GM18909 (cell line): ENCODE data around the gene GPHB5.
"Not testable (repeated sequence)": the region's sequence is repeated elsewhere in the genome, so short reads cannot be mapped to it uniquely, and the experiment has no call there.

ENCODE experiments used
- ATAC-seq: cut with Tn5 transposase; IDR thresholded peaks from one replicate; pipeline ENCODE4 v1.9.1; 2021; ENCODE audit warnings: mild to moderate bottlenecking; ENCODE audit not compliant: unreplicated experiment, poor library complexity

GPHB5 gene

DNA sequence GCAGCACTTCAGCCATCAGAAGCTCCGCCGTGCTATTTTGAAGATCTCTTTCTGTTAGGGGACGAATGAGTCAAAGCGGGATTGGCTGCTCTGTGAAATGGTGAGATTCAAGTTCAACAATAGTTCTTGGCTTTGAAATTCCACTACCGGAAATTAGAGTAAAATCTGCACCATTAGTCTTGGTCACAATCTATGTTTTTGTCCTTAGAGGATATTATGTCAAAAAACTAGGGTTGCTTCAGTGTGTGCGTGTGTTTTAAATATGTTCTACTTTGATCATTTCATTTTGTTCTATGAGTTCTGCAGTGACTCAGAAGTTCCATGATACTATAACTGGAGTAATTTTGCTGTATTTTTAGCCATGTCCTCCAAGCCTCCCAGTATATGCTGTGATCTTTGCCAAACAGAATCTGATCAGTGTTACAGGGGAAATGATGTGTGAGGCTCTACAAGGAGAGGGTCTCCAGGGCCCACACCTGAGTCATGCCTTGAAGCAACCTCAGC lies 22.6 kb downstream of the GPHB5 start:
- peak; percentile 55 for ATAC-seq

DNA sequence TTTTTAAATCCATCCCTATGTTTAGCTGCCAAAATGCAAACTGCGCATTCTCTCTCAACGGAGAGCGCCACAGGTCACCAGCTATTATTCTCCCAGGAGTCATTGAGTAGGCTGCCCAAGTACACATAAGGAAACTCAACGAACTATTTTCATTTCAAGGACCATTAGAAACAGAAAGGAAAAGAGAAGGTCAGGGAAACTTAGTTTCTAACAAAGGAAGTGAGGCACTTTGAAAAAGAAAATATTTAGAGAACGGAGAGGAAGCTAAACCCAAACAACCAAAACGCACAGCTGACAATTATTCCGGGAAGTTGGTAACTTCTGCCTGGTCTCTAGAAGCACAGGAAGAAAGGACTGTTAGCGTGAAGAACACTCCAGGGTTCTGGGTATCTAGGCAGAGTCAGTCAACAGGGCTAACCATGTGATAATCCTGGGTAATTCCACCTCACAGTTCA lies 23.5 kb downstream of the GPHB5 start:
- ATAC-seq: no peak

DNA sequence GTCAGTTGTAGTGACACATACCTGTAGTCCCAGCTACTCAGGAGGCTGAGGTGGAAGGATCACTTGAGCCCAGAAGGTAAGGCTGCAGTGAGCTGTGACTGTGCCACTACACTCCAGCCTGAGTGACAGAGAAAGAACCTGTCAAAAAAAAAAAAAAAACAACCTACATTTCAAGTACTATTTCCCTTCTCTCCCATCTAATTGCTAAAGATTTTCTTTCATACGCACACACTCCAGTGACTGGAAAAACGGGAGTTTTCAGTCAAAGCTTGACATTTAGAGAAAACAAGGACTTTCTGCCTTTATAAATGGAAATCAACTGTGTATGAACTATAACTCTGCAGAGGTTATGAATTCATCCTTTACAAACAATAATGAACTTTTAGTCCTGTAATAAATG lies 25.9 kb downstream of the GPHB5 start:
- ATAC-seq: no peak

DNA sequence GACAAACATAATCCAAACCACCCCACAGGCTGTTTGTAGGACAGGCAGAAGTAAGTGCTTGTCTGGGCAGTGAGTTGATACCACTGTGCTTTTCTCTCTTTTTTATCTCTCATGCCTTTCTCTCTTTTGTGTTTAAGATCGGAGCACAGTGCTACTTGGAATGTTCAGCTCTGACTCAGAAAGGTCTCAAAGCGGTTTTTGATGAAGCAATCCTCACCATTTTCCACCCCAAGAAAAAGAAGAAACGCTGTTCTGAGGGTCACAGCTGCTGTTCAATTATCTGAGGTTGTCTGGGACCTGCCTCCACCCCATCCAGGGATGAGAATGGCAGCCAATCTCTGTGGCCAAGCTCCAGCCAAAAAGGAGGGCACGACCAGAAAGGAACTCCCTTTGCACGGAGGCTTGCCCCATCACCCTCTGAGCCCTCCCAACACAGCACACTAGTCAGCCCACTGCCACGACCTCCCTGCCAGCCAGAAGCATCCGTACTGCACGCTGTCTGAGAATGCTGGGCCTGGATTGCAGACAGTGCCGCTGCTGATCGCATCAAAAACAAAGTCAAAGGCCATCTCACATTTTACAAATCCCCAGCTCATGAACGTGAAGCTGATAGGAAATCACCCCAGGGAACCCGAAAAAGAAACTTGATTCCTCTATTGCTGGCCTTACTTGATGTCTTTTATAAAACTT lies 27.8 kb downstream of the GPHB5 start:
- ATAC-seq: no peak

DNA sequence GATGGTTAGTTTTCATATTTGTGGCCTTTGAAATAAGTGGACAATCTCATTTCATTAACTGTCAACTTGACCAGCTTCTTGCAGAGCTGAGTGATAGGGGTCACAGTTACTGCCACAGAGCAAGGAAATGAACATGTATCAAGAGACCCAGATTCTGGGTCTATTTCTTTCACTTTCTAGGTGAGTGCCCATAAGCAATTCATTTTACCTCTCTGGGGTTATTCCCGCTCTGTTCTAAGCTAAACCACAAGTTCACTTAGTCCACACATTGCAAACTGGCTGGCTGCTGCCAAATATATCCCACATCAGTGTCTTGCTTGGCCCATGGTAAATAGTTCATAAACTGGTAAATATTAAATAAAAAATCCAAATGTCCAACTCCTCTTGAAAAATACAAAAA lies 29.9 kb downstream of the GPHB5 start:
- ATAC-seq: peak; percentile 49

DNA sequence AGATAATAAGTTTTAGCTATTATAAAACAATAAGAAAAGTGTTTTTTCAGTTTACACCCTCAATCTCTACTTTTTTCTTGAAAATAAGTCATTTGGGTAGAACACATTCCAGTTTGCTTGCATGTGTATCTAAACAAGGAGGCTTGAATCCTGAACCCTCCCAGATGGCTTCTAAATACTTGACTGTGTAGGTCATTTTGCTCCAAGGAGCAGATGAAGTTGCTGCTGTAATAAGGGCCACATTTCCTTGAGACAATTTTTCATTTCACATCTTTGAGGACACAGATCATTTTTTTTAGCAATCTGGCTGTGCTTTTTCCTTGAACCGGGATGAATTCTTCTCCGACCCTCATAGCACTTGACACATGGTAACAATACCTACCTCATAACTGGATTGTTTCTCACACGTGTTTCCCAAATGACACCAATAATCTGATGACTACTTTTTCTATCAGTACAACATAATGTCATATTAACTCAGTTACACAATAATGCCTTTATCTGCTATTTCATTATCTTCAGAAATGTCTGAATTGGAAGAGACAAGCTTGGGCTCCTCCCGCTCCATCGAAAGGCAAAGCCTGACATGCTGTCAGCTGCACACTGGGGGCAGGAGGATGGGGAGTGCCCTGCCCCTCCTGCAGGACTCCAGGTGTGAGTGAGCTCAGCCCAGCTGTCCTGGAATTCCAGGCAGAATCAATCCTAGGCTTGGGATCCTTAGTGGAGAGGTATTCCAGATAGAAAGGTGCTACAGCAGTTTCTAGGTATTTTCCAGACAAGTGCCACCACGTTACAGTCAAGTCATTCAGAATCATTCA lies 30.9 kb downstream of the GPHB5 start:
- ATAC-seq: no peak

DNA sequence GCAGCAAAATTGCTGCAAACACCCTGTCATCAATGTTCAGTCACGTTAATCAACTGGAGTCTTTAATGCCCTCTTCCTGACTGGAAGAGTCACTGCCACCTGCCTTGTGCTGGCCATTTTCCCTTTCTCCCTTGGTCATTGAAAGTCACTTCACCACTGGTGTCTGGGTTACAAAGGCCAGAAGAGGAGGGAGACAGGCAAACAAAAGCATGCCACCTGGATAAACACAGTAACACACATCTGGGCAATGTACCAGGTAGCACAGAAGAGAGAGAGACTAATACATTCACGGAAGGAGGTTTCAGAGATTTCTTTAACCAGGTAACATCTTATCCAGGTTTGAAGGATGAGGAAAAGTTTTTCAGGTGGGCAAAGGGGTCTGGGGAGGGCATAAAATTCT lies 32.7 kb downstream of the GPHB5 start:
- ATAC-seq: no peak

DNA sequence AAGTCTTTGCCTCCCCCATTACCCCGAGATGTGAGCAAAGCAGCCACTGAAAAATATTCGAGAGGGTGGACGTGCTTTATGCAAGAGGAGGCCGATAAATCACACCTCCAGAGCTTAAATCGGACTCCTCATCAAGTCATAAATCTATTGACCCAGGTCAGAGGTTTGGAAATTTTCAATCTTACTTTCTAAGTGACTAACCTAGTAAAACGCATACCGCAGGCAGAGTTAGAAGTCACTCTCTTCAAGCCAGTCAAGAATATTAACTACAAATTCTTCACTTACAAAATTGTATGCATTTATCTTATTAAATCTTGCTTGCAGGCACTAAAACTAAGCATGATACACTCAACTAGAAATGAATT lies 34.9 kb downstream of the GPHB5 start:
- no peak for ATAC-seq

DNA sequence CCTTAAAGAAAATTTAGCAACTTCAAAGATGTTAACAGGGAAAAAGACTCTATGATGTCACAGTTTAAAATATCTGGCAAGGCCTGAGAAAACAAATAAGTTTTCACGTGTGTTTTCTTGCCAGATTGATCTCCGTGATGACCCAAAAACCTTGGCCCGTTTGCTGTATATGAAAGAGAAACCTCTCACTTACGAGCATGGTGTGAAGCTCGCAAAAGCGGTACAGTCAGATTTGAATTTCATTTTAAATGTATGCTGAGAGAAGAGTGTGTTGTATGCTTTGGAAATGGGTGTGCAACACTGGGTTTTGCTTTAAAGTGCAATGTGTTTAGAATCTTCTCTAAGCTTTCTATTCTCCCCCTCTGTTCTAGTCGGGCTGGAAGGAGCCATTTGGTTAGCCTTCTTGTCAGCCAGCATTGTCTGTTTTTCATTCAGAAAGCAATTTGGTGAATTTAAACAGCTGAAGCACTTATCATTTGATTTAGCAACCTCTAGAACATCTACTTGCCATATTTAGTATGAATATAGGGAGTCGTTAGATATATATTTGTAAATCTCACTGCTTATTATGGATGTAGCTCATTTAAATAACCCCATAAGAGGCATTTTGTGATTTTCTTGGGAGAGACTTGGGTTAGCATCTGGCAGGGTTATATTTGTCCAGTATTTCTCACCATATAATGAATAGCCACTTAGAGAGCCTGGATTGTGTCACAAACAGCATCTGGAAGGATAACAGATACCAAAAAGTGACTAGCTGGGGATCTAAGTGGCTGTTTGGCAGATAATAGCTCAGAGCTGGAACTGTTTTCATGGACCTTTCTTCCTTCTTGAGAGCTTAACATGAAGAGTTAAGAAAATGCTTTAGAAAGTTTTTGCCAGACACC lies 35.5 kb downstream of the GPHB5 start:
- ATAC-seq: no peak

DNA sequence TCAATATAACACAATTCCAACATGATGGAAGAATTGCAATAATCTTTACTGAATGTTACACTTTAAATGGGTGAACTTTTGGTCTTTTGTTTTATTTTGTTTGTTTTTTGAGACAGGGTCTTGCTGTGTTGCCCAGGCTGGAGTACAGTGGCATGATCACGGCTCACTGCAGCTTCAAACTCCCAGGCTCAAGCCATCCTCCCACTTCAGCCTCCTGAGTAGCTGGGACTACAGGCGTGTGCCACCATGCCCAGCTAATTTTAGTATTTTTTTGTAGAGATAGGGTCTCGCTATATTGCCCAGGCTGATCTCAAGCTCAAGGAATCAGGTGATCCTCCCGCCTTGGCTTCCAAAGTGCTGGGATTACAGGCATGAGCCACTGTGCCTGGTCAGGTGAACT lies 38.8 kb downstream of the GPHB5 start:
- ATAC-seq: not testable (repeated sequence)

DNA sequence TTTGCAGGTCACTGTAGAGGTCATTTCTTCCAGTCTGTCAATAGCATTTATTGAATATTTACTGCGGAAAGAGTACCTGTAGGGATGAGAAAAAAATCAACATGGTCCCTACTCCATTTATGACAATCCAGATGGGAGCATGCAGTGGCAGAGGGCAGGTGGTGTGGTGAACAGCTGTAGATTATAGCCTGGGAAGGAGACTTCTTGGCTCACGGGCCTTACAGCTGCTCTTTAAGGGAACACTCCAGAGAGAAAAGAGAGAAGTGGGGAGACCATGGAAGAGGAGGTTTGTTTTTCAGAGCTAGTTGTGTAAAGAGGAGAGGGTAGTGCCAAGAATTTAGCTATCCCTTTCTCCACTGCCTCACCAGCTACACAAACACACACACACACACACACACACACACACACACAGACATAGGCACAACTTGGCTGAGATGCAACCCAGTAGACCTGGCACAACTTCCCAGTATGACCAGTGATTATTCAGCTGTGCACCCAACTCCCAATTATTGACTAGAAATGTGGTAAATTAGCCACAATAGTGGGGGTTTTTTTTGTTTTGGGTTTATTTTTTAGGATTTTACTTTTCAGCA lies 41.0 kb downstream of the GPHB5 start:
- ATAC-seq: no peak

DNA sequence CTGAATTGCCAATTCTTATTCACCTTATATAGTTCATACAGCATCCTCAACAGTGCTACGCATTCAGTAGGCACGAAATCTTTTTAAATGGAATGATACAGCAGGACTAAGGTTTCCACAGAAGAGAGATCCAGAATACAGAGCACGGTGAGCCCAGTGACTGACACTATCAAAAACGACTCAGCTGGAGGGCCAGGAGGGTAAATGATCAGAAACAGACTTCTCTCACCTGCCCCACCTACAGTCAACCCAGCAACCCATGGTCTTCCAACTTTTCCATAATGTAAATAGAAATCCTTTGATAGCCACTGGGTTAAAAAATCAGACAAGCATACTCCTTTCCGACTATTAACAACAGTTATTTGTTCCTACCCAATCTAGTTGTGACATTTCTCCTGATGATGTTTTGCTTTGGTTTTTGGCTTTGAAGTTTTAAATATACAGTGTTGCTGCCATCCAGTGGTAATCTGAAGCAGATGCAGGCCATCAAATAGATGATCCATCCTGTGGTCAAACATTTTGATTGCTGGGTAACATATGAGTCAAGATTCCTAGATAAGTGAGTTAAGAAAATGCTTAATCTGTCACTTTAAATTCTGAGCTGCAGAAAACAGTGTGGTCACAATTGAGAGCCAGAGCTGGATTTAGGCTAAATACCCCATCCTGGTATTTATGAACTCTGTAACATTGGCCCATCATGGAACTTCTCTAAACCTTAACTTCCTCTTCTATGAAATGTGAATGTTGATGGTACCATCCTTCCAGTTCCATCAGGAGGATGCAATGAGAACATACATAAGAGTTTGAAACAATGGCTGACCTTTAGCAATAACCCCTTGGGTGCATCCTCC lies 42.0 kb downstream of the GPHB5 start:
- peak; percentile 79 for ATAC-seq

DNA sequence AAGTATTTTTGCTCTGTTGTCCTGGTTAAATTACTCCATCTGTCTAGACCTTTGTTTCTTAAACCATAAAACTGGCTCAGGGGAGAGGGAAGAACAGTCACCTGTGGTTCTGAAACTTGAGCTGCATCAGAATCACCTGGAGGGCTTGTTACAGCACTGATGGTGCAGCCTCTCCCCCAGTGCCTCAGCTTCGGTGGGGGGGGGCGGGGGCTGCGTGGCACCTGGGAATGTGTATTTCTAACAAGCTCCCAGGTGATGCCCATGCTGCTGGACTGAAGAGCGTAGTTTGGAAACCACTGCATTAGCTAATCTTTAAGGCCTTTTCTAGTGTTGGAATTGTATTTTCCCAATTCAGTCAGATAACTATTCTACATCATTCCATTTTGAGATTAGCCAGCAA lies 42.7 kb downstream of the GPHB5 start:
- ATAC-seq: no peak

DNA sequence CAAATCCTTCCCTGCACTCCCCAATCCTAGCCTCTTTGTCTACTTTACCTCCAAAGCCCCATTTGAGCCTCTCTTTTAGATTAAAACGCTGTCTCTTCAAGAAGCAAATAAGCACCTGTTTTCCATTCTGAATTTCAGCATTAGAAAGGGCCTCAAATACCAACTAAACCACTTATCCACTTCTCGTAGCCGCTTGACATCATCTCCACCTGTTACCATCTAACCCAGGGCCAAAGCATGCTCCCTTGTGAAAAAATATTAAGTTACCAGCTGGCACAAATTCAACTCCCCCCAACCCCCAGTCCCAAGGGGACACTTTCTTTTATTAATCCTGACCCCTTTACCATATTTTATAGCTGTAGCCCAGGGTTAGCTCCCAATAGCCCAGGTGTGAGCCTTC lies 43.1 kb downstream of the GPHB5 start:
- no peak for ATAC-seq

DNA sequence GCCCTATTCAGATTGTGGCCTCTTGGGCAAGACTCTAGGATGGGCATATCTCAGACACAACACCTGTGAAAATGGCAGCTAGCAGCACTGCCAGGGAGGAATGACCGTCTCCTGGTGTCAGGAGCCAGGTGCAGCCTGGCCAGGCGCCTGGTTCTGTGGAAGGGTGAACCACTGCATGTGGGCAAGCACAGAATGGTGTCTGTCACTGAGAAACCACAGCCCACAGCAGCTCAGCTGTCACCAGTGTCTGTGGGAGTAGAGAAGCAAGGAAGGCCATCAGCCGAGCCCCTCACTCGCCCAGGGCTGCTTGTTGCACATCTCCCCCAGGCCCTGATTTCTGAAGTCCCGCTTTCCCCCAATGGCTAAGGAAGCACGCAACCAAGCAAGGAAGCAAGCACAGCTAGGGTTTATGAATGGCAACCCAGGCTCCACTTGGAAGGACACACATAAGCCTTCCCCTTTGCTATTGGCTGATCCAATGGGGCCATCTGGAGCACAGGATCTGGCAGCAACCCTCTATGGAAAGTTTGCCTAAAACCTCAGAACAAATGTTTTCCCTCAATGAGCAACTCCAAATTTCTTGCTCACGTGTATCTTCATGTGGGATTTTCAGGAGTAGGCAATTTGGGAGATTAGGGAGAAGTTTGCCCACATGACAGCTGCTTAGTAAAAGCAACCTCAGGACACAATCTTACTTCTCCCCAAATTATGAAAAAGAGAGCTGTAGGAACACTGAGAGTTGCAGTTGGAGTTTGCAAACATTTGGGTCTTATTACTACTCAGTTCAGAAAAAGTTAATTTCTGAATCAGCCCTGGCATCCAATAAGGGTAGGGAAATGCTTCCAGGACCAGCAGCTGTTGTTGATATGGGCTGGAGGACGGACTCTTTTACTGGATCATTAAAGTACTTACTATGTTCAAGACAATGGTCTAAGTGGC lies 44.7 kb downstream of the GPHB5 start:
- ATAC-seq: no peak

DNA sequence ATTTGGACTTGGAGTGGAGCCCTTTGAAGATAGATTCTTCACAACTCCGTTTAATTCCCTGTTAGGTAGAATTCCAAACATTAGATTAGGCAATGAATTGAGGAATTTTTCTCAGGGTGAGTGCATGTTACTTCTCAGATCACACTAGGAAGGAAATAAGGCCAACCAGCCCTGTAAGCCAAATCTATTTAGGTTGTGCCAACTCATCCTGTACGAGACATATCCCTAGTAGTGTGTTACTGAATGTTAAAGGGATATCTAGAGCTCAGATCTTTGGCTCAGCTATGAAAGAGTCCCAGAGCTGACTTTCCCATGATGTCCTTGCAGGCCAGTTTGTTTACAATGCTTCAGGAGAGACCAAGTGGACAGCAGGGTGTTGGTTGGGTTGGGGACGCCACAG lies 45.6 kb downstream of the GPHB5 start:
- ATAC-seq: no peak

DNA sequence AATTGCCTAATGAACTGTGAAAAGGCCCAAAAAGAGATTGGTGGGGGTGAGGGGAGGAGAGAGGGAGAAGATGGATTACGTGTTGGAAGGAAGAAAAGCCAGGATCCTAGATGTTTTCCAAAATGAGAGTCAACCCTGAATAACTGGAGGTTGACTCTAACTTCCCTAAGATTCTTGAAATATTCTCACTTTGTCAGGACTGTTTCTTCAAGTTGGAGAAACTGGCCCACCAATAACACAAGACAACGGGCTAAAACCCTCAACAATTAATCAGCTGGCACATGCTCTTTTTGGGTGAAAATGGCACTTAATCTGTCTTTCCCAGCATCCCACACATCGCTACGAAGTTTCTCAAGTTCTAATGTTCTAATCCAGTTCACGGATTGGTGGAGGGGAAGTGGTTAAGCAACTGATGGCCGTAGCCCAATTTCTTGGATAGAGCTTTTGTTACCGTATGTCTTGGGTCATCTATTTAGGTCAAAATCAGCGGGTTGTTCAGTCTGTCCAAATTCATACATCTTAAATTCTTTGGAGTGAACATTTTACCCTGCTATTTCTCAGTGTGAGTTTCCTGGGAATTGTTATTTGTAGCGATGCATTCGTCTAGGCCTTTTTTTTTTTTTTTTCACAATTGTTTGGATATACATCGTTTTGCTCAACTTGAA lies 49.0 kb downstream of the GPHB5 start:
- ATAC-seq: no peak

DNA sequence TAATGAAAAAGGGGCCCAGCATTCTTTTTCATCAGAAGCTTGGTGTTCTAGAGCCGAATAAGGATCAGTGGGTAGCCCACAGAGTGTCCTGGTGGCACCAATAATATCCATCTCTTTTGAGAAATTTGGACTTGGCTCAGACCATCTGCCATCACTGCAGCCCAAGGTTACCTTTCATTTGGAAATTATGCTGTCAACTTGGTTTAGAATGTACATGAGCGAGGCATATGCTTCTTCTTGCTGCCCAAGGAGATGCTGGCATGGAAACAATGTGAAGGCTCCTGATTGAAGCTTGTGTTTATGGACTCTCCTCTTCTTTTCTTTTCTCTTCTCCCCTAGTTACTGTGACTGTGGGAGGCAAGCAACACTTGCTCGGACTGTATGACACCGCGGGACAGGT lies 50.0 kb downstream of the GPHB5 start:
- no peak for ATAC-seq
